Astrocyte (in vitro differentiated cells and primary cell): ENCODE measurements around the gene CSNK1A1.

Source experiments
- CTCF ChIP-seq: IDR thresholded peaks from 2 replicates; pipeline ENCODE4 v1.5.1; 2011; ENCODE audit warnings: low read depth, mild to moderate bottlenecking, inconsistent platforms, low read length, moderate library complexity; ENCODE audit not compliant: insufficient read depth
- EZH2 ChIP-seq: IDR thresholded peaks from 2 replicates; pipeline ENCODE4 v1.6.1; 2012; ENCODE audit warnings: mild to moderate bottlenecking, low read length, inconsistent platforms; ENCODE audit not compliant: insufficient read depth

GRCh38 chr5:149472399-149472798 is 78.8 kb downstream of the CSNK1A1 start:
- TF ChIP-seq CTCF (no peak), EZH2 (no peak)
